Smooth muscle cell (in vitro differentiated cells): Measurements from ENCODE around the gene FAM174A. TPM values are rescaled to one million over a fixed set of nuclear protein-coding genes. Genes with fewer than 3 reads are reported as not detected.

Experiments
- DNase-seq: peaks from one replicate; lab custom pipeline; 2025; ENCODE audit not compliant: unreplicated experiment; lab: John Stamatoyannopoulos, UW
- H2AFZ ChIP-seq: fragments of 200-600 bp; sonication (generic); 2 replicates; pipeline ENCODE4 v1.6.0; 2016; ENCODE audit warnings: antibody characterized with exemption, low read depth, mild to moderate bottlenecking
- H3F3A ChIP-seq: fragments of 200-600 bp; sonication (generic); 2 replicates; pipeline ENCODE4 v1.6.0; 2017; ENCODE audit warnings: antibody characterized with exemption, low read depth
- H3K27ac ChIP-seq: fragments of 200-600 bp; sonication (generic); 2 replicates; pipeline ENCODE4 v1.5.1; 2016; ENCODE audit warnings: low read depth, mild to moderate bottlenecking
- H3K27me3 ChIP-seq: fragments of 200-600 bp; sonication (generic); 2 replicates; pipeline ENCODE4 v1.6.1; 2016; ENCODE audit warnings: low read depth, mild to moderate bottlenecking
- H3K36me3 ChIP-seq: fragments of 200-600 bp; sonication (generic); 2 replicates; pipeline ENCODE4 v1.5.1; 2016; ENCODE audit warnings: low read depth
- H3K4me1 ChIP-seq: fragments of 200-600 bp; sonication (generic); 2 replicates; pipeline ENCODE4 v1.5.1; 2016; ENCODE audit warnings: low read depth
- H3K4me2 ChIP-seq: fragments of 200-600 bp; sonication (generic); 2 replicates; pipeline ENCODE4 v1.6.0; 2016; ENCODE audit warnings: mild to moderate bottlenecking
- H3K4me3 ChIP-seq: fragments of 200-600 bp; sonication (generic); 2 replicates; pipeline ENCODE4 v1.5.1; 2016; ENCODE audit warnings: mild to moderate bottlenecking
- H3K79me2 ChIP-seq: fragments of 200-600 bp; sonication (generic); 2 replicates; pipeline ENCODE4 v1.6.0; 2016; ENCODE audit warnings: low read depth, mild to moderate bottlenecking
- H3K9ac ChIP-seq: fragments of 200-600 bp; sonication (generic); 2 replicates; pipeline ENCODE4 v1.6.0; 2016; ENCODE audit warnings: low read depth
- H3K9me3 ChIP-seq: fragments of 200-600 bp; sonication (generic); replicated peaks from 2 replicates; pipeline ENCODE4 v1.5.1; 2016; ENCODE audit warnings: low read depth
- H4K20me1 ChIP-seq: fragments of 200-600 bp; sonication (generic); 2 replicates; pipeline ENCODE4 v1.6.0; 2016; ENCODE audit warnings: low read depth
- CTCF ChIP-seq: fragments of 200-600 bp; sonication (generic); IDR thresholded peaks from 2 replicates; pipeline ENCODE4 v1.5.1; 2017; ENCODE audit warnings: borderline replicate concordance, mild to moderate bottlenecking, antibody characterized with exemption; ENCODE audit not compliant: insufficient read depth, poor library complexity, severe bottlenecking
- WGBS: methylation state at CpG from one replicate; pipeline ENCODE4 v1.1.7; 2016; ENCODE audit warnings: low lambda C conversion rate; 5-methylcytosine and 5-hydroxymethylcytosine counted together
- polyA plus RNA-seq: library from polyadenylated mRNA; unstranded; fragments of >200 nt; fragmentation: Nextera tagmentation; extraction: Ambion mirVana; gene quantifications from 2 replicates; pipeline ENCODE4 v1.2.1, GENCODE V29; 2016
- total RNA-seq: library from RNA; depleted of rRNA; stranded (reverse); fragments of >200 nt; gene quantifications from 2 replicates; pipeline ENCODE4 v1.2.3, GENCODE V29; 2014

FAM174A gene
- total and polyA plus RNA-seq, 2 experiments from 2014 or later = 30.2 to 31.9 TPM

GRCh38 chr5:100590867-100591266 is 55.7 kb downstream of the FAM174A start:
- H3K27ac ChIP-seq = no peak overlapping the region
- no peaks in the 10 kb centered on the region for H3K27me3 ChIP-seq

GRCh38 chr5:100595152-100595811 is 60.1 kb downstream of the FAM174A start:
- peaks cover 4% of the 10 kb centered on the region for H3K4me1 ChIP-seq
- H3K4me2 ChIP-seq = peak overlapping the region; percentile 70
- H3K27me3 ChIP-seq = no peaks in the 10 kb centered on the region
- peak overlapping the region; percentile 23 for H3K9ac ChIP-seq
- H3K36me3 ChIP-seq = no peaks in the 10 kb centered on the region
- H3K9me3 ChIP-seq = no peaks in the 10 kb centered on the region
- H3F3A ChIP-seq = peaks cover 6% of the 10 kb centered on the region
- peak overlapping the region; percentile 85 for H3K27ac ChIP-seq
- peak overlapping the region; percentile 16 for H3K4me3 ChIP-seq
- peak overlapping the region; percentile 3 for H2AFZ ChIP-seq
- no peaks in the 10 kb centered on the region for H3K79me2 ChIP-seq
- TF ChIP-seq CTCF = no peak
- no peak for DNase-seq
- WGBS = 28% methylated on average over 7 of the region's 7 CpGs
- no peaks in the 10 kb centered on the region for H4K20me1 ChIP-seq

More at GRCh38 chr5:100590867-100591266, 55.7 kb downstream of the FAM174A start:
- 97% methylated on average over 1 of the region's 1 CpG for WGBS
- no peaks in the 10 kb centered on the region for H3K36me3 ChIP-seq
- no peak overlapping the region for H2AFZ ChIP-seq
- H4K20me1 ChIP-seq = no peaks in the 10 kb centered on the region
- H3K4me3 ChIP-seq = no peak overlapping the region
- H3K4me2 ChIP-seq = no peak overlapping the region
- no peaks in the 10 kb centered on the region for H3F3A ChIP-seq
- no peak overlapping the region for H3K9ac ChIP-seq
- no peaks in the 10 kb centered on the region for H3K79me2 ChIP-seq
- no peak for TF ChIP-seq CTCF
- no peak for DNase-seq
- H3K4me1 ChIP-seq = peaks cover 1% of the 10 kb centered on the region
- no peaks in the 10 kb centered on the region for H3K9me3 ChIP-seq

- DNase-seq = no peak
- no peak for TF ChIP-seq CTCF
- Histone ChIP-seq H3K4me2 (peak overlapping the region; percentile 70), H4K20me1 (no peaks in the 10 kb centered on the region), H3F3A (peaks cover 6% of the 10 kb centered on the region), H3K27ac (peak overlapping the region; percentile 85), H3K9me3 (no peaks in the 10 kb centered on the region), H2AFZ (no peak overlapping the region), H3K9ac (peak overlapping the region; percentile 23), H3K4me1 (peaks cover 4% of the 10 kb centered on the region), H3K4me3 (peak overlapping the region; percentile 16), H3K79me2 (no peaks in the 10 kb centered on the region), H3K36me3 (no peaks in the 10 kb centered on the region), H3K27me3 (no peaks in the 10 kb centered on the region)
- WGBS = 35% methylated on average over 3 of the region's 3 CpGs
Measured at GRCh38 chr5:100595812-100596173, 60.6 kb downstream of the FAM174A start.

GRCh38 chr5:100598446-100598845 is 63.3 kb downstream of the FAM174A start:
- no peak overlapping the region for H2AFZ ChIP-seq
- 66% methylated on average over 1 of the region's 1 CpG for WGBS
- H3K9me3 ChIP-seq = no peaks in the 10 kb centered on the region
- H3K27me3 ChIP-seq = no peaks in the 10 kb centered on the region
- TF ChIP-seq CTCF = no peak
- no peaks in the 10 kb centered on the region for H3K36me3 ChIP-seq
- peaks cover 6% of the 10 kb centered on the region for H3F3A ChIP-seq
- H3K79me2 ChIP-seq = no peaks in the 10 kb centered on the region
- DNase-seq = no peak
- peaks cover 4% of the 10 kb centered on the region for H3K4me1 ChIP-seq
- H3K27ac ChIP-seq = no peak overlapping the region
- no peak overlapping the region for H3K4me3 ChIP-seq
- peak overlapping the region; percentile 70 for H3K4me2 ChIP-seq
- H3K9ac ChIP-seq = no peak overlapping the region
- H4K20me1 ChIP-seq = no peaks in the 10 kb centered on the region
